GM19193 (cell line): Measurements from ENCODE around the gene NEK8.

Experiments used
- POLR2A ChIP-seq: IDR thresholded peaks from 4 replicates; pipeline ENCODE4 v1.6.1; 2011; ENCODE audit not compliant: insufficient read depth, insufficient read length; ENCODE audit errors: extremely low read depth

Gene NEK8

DNA sequence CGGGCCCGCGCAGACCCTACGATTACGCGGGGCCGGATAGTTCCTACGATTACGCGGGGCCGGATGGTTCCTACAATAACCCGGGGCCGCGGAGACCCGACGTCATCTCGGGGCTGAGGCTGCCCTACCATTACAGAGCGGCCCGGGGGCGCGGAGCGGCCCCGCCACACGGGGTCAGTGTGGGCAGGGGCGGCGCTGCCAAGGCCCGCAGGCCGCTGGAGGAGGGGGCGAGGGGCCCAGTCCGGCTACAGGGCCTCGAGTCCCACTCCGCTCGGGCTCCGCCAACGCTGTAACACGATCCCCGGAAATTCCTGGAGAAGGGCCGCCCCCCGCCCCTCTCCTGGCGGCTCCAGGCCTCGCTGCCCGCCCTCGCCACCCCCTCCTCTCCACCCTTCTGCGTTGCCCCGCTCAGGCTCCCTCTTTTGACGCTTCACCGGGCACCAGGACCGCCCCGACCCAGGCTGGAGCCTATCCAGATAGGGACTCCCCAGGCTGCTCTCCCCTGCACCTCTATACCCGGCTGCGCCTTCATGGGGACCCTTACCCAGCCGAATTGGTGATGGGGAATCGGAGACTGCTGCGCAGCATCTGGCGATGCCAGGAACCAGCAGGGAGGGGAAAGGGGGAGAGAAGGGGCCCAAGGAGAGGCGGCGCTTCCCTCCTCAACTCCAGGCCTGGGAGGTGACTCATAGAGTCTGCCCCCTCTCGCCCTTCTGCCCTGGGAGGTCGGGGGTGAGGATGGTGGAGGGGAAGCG lies 10.8 kb upstream of the NEK8 start, which contains the start of gene RAB34:
RAB34 (minus strand) TSS at position 291 of the 755 bp plus-strand sequence. CDS start 602 bp downstream, outside the sequence.
- no peak for TF ChIP-seq POLR2A

DNA sequence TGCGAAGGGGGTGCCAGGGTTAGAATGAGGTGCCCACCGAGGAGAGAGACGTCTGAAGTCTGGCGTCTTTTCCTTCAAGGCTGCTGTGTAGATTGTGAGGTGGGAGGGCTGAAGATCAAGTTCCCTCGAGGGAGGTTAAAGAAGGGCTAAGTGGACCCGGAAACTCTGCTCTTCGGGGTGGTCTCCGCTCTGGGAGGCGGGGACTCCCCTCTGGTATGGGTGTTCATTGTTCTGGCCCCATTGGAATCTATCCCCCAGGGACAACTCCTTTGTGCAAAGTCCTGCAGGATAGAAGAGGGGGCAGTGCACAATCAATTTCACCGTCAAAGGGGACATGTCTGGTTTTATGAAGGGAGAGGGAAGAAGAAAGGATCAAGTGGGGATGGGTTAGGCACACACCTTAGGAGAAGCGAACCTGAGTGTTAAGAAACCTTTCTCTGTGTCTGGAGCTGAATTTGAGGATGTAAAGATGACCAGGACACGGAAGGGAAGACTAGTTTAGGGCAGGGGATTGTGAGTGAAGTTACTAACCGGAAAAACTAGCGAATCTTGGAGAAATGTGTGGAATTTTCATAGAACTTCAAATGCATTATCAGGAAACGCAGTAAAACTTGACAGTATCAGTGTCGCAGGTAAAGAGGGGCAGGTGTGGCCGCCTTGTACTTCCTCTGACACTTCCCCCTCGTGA lies 10.1 kb upstream of the NEK8 start:
- TF ChIP-seq POLR2A, result no peak

GRCh38 chr17:28719021-28719433 lies 9.6 kb upstream of the NEK8 start:
- TF ChIP-seq POLR2A, result no peak

GRCh38 chr17:28720247-28720996 lies 8.2 kb upstream of the NEK8 start:
- TF ChIP-seq POLR2A, result no peak

DNA sequence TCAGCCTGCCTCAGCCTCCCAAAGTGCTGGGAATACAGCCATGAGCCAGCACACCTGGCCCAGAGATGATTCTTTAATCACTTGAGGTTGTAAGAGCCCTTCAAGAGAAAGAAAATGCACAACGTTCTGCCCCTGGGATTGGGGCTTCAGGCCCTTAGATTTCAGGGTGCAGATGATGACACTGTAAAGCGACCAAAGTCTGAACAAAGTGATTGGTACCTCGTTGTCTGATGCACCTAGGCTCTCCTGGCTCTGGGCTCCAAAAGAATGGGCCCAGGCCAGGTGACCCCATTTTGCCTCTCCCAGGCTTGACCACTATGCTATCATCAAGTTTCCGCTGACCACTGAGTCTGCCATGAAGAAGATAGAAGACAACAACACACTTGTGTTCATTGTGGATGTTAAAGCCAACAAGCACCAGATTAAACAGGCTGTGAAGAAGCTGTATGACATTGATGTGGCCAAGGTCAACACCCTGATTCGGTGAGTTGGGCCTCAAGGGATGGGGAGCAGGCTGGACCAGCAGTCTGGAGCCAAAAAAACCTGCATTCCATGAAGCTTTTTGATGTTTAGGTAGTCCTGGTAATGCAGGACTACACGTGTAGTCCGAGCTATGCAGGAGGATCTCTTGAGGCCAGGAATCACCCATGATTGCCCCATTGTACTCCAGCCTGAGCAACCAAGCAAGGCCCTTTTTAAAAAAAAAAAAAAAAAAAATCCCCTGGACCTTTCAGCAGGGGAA lies 6.0 kb upstream of the NEK8 start:
- TF ChIP-seq POLR2A, result no peak

- no peak for TF ChIP-seq POLR2A
These were observed 5.3 kb upstream of the NEK8 start for GRCh38 chr17:28723159-28723835.

DNA sequence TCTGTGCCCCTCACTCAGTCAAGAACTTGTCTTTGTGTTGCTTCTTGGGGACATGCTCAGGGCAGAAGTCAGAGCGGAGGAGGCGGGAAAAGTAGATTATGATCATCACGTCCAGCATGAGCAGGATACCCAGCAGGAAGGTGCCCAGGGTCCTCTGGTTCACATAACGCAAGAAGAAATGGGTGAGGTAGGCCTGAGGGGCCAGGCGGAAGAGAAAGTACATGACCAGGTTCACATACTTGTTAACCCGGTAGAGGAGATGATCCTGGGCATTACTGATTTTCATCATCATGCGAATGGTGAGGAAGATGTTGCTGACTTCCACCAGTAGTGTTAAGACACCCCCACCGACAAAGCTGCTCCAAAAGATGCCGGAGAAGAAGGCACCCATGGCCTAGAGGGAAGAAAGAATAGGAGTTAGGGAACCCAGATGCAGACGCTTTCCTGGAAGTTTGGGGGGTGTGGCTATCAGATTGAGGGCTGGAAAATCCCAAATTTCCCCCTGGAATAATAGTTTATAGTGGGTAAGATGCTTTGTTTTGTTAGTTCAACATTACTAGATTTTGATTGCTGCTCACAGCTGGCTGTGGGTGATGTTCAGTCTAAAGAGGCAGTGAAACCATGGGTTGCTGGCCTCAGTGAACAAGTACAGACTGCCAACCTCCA lies 4.0 kb upstream of the NEK8 start:
- no peak for TF ChIP-seq POLR2A

DNA sequence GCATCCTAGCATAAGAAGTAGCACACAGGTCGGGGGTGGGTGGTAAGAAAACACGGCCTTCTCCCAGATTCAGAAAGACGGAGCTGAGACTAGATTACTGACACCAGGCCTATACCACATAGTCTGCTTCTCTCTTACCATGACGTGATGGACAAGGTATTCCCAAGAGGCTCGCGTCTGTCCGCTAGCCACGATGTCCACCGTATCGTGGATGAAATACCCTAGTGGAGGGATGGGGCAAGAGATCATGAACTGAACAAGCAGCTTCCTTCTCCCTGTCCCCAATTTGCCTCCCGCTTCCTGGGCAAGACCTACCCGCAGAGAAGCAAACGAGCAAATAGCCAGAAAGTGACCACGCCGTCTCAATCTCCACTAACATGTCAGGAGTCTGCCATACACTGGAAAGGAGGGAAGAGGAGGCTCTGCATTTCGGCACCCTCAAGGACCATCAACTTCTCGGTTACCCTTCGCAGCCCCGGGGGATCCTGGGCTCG lies 3.4 kb upstream of the NEK8 start:
- no peak for TF ChIP-seq POLR2A

- peak; percentile 66 for TF ChIP-seq POLR2A
These were observed 2.8 kb upstream of the NEK8 start for GRCh38 chr17:28725660-28726225.

DNA sequence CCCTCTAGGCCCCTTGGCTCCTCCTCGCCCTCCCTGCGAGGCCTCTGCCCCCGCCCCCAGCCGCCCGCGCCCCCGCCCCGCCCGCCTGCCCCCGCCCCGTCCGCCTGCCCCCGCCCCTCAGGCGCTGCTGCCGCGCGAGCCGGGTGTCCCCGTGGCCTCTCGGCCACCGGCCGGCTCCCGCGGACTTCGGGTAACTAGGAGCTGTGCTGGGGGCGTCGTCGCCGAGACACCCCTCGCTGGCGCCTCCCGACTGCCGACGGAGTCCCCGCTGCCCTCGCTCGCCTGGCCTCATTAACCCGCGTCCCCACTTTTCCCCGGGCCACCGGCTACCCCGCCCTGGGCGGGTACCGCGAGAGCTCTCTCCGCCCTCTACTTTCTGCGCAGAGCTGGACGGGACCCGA lies 2.4 kb upstream of the NEK8 start, which contains the start of gene TLCD1:
TLCD1 (minus strand) TSS at position 8 of the 401 bp plus-strand sequence. CDS start 136 bp downstream, outside the sequence.
- no peak for TF ChIP-seq POLR2A

DNA sequence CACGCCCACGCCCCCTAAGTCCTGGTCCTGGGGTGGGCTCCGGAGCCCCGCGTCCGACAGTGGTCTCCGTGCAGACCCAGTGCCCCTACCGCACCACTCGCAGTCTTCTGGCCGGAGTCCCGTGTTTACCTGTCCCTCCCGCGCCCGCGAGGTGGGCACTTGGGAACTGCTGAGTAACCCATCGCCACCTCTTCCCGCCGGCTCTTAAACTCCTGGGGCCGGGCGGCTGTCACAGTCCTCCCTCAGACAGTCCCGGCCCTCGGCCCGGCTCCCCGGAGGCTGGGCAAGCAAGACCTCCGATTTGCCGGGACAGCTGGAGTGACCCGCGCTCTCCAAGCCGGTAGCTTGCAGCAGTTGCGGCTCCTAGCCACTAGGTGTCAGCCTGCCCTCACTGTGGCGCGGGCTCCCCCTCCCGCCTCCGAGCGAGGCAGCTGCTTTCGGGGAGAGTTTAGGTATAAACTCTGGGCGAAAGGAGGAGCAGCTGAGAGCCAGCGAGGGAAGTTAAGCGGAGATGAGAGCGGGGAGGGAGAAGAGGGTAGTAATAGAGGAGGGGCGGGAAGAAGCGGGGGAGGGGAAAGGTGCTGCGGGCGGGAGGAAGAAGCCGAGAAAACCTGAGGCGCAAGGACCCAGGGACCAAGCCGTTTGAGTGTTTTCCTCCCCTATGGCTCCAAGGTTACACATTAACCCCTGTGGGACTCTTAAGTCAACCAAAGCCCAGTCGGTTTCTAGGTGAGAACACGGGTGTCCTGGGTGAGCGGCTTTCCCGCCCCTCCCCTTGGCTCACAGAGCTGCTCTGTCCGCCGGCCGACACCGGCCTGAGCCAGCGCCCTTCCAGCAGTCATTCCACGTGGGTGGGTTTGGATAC lies 1.7 kb upstream of the NEK8 start:
- TF ChIP-seq POLR2A, result peak; percentile 80

DNA sequence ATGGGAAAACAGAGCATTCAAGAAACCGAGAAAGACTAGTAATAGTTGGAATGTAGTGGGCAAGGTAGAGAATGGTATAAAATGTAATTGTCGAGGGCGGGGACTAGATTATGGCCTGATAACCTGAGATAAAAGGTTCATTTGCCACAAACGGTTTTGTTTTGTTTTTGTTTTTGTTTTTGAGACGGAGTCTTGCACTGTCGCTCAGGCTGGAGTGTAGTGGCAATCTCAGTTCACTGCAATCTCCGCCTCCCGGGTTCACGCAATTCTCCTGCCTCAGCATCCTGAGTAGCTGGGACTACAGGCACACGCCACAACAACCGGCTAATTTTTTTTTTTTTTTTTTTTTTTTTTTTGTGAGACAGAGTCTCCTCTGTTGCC lies 1.4 kb downstream of the NEK8 start:
- TF ChIP-seq POLR2A, result no peak

DNA sequence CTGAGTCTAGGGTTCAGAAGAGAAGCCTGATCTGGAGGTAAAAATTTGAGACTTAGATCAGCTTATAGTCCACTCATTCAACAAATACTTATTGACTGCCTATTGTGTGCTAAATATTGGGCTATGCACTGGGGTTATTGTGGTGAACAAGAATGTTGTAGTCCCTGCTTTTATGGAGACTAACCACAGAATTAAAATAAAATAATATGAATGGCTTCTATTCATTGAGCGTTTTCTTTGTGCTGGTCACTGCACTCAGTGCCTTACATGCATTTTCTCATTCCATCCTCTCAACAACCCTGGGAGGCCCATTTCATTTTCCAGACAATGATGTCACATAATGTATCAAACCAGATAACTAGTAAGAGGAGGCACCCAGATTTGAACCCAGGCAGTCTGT lies 4.8 kb downstream of the NEK8 start:
- no peak for TF ChIP-seq POLR2A

- no peak for TF ChIP-seq POLR2A
These were observed 6.2 kb downstream of the NEK8 start for GRCh38 chr17:28734712-28735241.
